GM12873 (cell line): Measurements from ENCODE around the gene MOV10L1.

Experiments used
- TF ChIP-seq, protein P1 (sequence below): IDR thresholded peaks from 2 replicates; pipeline ENCODE4 v1.5.1; 2012; ENCODE audit warnings: low read depth, mild to moderate bottlenecking, moderate library complexity, low read length, control low read depth; ENCODE audit not compliant: insufficient read depth; ENCODE audit errors: missing control alignments

The MOV10L1 gene

DNA sequence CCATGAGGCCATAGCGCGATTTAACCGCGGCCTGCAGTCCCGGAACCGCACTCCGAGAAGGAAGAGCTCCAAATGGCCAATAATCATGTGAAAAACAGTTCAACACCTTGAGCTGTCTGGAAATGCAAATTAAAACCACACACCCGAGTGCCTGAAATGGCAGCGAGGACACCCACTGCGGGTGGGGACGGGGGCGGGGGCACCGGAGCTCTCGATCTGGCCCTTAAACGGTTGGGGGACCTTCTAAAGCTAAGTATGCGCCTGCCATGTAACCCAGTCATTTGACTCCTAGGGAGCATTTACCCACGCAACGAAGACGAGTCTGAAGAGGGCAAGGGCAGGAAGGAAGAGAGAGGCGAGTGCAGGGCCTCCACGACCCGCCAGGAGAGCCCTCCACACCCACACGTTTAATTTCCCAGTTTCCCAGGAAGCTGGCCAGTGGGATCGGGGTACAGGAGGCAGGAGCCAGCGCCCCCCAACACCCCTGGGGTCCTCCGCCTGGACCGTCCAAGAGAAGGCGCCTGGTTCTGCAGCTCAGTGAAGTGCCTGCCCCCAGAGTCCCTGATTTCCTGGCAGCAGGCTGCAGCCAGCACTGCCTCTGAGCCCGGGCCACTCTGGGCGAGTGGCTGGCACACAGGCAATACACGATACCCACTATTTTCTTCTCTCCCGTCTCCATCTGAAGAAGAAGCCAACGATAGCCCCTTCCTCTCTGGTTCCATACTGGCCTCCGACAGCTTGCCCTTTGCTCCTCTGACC lies 33.4 kb upstream of the MOV10L1 start:
- TF ChIP-seq, protein P1, sequence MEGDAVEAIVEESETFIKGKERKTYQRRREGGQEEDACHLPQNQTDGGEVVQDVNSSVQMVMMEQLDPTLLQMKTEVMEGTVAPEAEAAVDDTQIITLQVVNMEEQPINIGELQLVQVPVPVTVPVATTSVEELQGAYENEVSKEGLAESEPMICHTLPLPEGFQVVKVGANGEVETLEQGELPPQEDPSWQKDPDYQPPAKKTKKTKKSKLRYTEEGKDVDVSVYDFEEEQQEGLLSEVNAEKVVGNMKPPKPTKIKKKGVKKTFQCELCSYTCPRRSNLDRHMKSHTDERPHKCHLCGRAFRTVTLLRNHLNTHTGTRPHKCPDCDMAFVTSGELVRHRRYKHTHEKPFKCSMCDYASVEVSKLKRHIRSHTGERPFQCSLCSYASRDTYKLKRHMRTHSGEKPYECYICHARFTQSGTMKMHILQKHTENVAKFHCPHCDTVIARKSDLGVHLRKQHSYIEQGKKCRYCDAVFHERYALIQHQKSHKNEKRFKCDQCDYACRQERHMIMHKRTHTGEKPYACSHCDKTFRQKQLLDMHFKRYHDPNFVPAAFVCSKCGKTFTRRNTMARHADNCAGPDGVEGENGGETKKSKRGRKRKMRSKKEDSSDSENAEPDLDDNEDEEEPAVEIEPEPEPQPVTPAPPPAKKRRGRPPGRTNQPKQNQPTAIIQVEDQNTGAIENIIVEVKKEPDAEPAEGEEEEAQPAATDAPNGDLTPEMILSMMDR = no peak

DNA sequence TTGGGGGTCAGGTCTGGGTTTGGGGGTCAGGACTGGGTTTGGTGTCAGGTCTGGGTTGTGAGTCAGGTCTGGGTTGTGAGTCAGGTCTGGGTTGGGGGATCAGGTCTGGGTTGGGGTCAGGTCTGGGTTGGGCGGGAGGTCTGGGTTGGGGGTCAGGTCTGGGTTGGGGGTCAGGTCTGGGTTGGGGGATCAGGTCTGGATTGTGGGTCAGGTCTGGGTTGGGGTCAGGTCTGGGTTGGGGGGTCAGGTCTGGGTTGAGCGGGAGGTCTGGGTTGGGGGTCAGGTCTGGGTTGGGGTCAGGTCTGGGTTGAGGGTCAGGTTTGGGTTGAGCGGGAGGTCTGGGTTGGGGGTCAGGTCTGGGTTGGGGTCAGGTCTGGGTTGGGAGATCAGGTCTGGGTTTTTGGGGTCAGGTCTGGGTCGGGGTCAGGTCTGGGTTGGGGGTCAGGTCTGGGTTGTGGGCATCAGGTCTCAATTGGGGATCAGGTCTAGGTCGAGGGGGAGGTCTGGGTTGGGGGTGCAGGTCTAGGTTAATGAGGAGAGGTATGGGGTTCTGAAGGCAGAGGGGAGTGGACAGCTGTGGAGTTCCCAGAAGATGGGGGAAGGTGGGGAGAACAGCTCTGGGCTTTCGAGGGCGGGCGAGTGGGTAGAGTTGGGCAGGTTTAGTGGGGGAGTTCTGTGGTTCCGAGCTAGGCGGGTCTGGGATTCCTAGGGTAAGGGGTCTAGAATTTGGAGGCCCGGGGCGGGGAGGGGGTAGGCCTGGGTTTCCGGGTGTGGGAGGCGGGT lies 32.3 kb upstream of the MOV10L1 start:
- TF ChIP-seq, protein P1 = no peak

DNA sequence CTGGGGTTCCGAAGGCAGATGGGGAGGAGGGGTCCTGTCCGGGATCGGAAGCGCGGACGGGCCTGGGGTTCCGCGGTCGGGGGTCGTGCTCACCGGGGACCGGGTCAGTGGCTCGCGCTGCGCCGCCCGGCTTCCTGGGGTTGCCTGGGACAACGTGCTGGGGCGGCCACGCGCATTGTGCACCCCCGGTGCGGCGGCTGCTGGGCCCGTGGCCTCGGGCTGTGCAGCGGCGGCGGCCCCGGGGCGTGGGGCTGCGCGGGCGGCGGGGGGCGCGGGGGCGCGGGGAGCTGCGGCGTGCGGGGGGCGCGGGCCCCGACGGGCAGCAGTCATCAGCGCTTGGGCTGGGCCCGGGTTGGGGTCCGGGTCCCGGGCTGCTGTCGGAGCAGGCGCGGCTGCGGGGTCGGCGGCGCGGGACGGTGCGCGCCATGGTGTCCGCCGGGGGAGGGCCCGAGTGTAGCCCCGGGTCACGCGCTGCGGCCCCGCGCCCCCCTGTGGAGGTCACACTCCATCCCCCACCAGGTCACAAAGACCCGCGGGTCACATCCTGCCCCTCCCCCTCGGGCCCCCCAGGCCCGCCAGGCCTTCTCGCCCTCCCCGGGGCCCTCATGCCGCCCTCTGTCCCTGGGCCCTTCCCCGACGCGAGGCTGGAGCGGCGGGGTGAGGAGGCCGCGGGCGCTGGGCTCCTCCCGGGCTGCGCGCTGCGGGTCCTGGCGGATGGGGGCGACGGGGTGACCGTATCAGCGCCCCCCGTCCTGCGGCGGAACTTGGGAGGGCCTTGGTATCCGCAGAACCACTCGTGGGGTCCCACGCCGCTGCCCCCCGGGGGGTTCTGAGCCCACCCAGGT lies 31.5 kb upstream of the MOV10L1 start, which contains the start of gene TTLL8:
Gene TTLL8, minus strand, starts transcription at position 238 of the 845 bp plus-strand sequence.
- TF ChIP-seq, protein P1 = no peak

DNA sequence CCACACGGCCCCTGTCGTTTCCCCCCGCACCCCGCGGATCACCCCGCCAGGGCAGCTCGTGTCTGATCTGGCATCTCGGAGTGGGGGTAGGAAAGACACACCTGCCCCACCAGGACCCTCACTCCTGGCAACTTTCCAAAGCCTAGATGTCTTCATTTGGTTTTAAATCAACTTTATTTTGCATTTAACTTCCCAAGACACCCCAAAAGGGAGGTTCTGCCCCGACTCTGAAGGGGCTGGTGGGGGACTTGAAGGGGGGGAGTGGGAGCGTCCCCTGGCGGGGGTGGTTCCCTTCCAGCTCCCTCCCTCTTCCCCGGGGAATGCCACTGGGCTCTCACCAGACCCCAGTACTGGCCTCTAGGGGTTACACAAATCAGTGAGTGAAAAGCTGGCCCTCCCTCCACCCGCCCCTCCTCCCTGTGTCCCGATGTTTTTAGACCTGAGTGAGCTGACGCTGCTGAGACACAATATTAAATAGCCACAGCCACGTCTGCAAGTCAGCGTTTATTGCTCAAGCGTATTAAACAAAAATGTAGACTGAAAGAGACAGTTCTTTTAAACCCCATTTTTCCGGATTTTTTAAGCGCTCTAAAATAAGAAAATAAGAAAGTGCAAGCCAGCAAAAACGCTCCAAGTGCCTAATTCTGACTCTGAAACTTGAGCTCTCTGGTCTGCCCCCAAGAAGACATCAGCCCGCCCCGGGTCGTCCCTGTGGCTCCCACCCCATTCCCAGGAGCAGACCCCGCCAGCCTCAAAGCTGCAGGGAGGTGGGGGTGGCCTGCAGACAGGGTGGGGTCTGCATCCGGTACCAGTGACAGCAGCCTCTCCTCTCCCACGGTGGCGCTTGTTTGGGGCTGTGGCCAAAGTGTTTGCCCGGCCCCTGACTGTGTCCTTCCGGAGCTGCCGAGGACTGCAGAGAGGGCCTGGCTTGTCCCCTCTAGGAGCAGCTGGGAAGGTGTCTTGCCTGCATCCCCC lies 30.6 kb upstream of the MOV10L1 start:
- TF ChIP-seq, protein P1 = no peak

DNA sequence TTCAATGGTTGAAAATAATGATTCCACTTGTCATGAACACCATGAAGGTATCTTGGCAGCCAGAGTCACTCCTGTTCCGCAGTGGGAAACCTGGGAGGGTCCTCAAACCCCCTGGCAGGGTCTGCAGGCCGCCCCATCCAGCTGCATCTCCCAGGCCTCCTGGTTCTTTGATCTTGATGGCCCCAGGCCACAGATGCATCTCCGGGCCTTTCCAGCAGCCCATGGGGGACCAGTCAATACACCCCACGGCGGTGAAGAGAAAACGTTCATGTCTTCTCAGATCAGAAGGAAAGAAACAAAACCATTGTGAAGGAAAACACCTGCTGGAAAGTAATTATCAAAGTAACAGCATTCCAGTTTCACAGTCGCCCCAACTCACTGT lies 29.9 kb upstream of the MOV10L1 start:
- TF ChIP-seq, protein P1 = no peak

DNA sequence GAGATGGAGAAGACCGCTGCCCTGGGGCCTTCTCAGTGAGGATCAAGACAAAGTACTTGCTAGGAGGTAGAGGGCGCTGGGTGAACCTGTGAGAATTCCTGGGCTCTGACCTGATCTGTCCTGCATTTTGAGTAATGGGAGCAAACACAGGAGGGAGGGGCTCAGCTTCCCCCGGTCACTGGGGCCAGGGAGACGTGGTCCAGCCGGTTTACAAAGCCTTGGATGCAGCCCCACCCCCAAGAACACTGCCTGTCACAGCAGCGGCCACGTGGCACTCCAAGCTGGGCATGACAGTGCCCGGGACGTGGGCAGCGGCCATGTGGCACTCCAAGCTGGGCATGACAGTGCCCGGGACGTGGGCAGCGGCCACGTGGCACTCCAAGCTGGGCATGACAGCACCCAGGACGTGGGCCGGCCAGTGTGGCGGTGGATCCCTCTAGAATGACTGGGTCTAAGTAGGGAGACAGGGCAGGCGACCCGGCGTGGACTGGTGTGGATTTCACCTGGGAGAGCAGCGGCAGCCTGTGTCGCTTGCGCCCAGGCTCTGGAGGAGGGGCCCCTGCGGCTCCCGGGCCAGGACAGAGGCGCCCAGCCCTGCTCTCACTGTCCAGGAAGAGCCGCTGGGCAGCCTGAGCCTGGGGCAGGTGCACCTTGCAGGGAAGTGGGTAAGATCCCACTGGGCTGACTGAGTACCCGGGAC lies 29.2 kb upstream of the MOV10L1 start:
- TF ChIP-seq, protein P1 = no peak
